ENCODE measurements around the gene COX8A. TPM values are rescaled to one million over a fixed set of nuclear protein-coding genes. Genes with fewer than 3 reads are reported as not detected.

Gene COX8A
- total and polyA plus RNA-seq, 2 of the 13 experiments (the other 11 are each of a cell fraction or from before 2014, with no cell fraction given), result 202 to 406 TPM

GRCh38 chr11:64007160-64007628 lies 32.8 kb downstream of the COX8A start (continued):
- TF ChIP-seq PAXIP1 (CRISPR knock-in tag; conservative IDR thresholded peaks at IDR 0.05), result no peak
- TF ChIP-seq PITX1 (CRISPR knock-in tag; IDR thresholded peaks at IDR 0.05), result no peak
- 0 out of 2 replicates have a peak, but pooled peaks have one; percentile 5 for TF ChIP-seq ZMAT3 (CRISPR knock-in tag; conservative IDR thresholded peaks at IDR 0.05)
- no peak for TF ChIP-seq ZBTB26 (CRISPR knock-in tag; IDR thresholded peaks at IDR 0.05; ENCODE audit: borderline replicate concordance)
- TF ChIP-seq MIER3 (CRISPR knock-in tag; IDR thresholded peaks at IDR 0.05; ENCODE audit: borderline replicate concordance), result no peak
- no peak; the same call in 1 of the 2 replicates for TF ChIP-seq SP4 (CRISPR knock-in tag; IDR thresholded peaks at IDR 0.05)
- 0 out of 2 replicates have a peak, but pooled peaks have one; percentile 48 for TF ChIP-seq ZZZ3 (CRISPR knock-in tag; IDR thresholded peaks at IDR 0.05; ENCODE audit: borderline replicate concordance)
- no peak for TF ChIP-seq ZNF34 (CRISPR knock-in tag; IDR thresholded peaks at IDR 0.05; ENCODE audit: borderline replicate concordance)
- TF ChIP-seq ZNF605 (CRISPR knock-in tag; IDR thresholded peaks at IDR 0.05), result peak; percentile 36; the same call in 1 of the 2 replicates
- TF ChIP-seq, protein P1, sequence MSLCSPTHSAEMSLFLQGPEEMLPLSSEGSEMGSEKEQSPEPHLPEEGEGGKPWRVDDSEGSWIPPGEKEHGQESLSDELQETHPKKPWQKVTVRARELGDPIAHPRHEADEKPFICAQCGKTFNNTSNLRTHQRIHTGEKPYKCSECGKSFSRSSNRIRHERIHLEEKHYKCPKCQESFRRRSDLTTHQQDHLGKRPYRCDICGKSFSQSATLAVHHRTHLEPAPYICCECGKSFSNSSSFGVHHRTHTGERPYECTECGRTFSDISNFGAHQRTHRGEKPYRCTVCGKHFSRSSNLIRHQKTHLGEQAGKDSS (CRISPR knock-in tag; IDR thresholded peaks at IDR 0.05; ENCODE audit: borderline replicate concordance, low read depth), result 0 out of 2 replicates have a peak, but pooled peaks have one; percentile 20
- no peak for TF ChIP-seq ARID4A (CRISPR knock-in tag; IDR thresholded peaks at IDR 0.05; ENCODE audit: borderline replicate concordance)
- no peak for TF ChIP-seq ZBTB4 (CRISPR knock-in tag; IDR thresholded peaks at IDR 0.05; ENCODE audit: borderline replicate concordance)
- TF ChIP-seq CBX1 (IDR thresholded peaks at IDR 0.05; ENCODE audit: low read depth), result no peak
- TF ChIP-seq THAP7 (CRISPR knock-in tag; IDR thresholded peaks at IDR 0.05), result no peak

All from HepG2 (cell line).